ENCODE results near the gene CHRNA3.

- TF ChIP-seq CTCF (IDR thresholded peaks at IDR 0.05) (no peak), POLR2A (IDR thresholded peaks at IDR 0.05) (no peak), EP300 (IDR thresholded peaks at IDR 0.05; ENCODE audit: low read depth) (no peak), POLR2AphosphoS5 (IDR thresholded peaks at IDR 0.05) (no peak)
These were observed 57.7 kb downstream of the CHRNA3 start for GRCh38 chr15:78563092-78563491.

Measured in transverse colon (tissue), 4 donors.